HG03064 (cell line): Measurements from ENCODE around the gene CARMIL1.
"Not testable (repeated sequence)": the region's sequence is repeated elsewhere in the genome, so short reads cannot be mapped to it uniquely, and the experiment has no call there.

Source experiments
- ATAC-seq: cut with Tn5 transposase; IDR thresholded peaks from one replicate; pipeline ENCODE4 v1.9.1; 2021; ENCODE audit warnings: low read depth; ENCODE audit not compliant: unreplicated experiment

The CARMIL1 gene

DNA sequence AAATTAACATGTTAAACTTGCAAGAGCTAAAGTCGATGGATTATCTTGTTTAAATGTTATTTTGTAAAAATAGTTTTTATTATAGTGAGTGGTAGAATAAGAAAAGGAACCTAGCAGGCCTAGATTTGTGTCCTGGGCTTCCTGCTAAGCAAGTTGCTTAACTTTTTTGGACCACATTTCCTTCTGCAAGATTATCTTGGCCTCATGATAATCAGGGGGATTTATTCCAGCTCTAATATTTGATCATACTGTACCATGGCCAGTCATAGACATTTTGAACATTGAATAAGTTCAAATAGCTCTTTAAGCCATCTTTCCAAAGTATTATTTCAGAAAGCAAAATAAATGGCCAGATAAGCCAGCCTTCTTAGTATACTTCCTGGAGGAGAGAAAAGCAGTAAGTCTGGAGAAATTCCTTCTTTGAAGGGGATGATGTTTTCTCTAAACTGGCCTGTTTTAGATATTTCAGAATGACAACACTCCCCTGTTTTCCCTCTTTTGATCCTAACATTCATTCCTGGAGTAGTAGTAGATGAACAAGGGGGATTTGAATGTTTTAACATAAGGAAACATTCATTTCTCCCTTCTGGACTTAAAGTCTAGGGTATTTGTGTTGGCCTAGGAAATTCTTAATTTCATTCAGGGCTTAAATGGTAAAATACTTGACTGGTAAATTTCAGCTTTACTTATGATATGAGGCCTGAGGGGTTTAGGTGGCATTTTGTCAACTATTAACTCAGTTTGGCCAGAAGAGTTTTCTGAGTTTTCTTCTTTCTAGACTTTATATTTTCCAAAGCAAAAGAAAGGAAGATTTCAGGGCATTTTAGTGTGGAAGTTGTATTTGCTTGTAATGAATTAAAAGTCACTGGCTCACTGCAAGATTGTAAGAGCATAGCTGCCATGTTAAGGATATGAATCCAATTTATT lies 264.1 kb downstream of the CARMIL1 start:
- ATAC-seq, result no peak

DNA sequence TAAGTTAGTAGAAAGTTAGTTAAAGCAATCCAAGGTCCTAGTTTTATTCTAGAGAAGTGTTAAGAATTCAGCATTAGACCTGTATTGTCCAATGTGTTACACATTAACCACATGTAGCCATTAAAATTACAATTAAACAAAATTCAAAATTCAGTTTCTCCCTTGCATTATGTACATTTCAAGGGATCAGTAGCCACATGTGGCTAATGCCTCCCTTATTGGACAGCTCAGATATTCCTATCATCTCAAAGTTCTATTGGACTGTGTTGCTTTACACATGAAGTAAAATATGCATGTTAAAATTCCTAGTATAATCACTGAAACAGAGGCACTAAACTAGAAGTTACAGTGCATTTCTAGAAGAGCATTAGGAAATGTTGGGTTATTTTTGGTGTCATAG lies 265.7 kb downstream of the CARMIL1 start:
- no peak for ATAC-seq

DNA sequence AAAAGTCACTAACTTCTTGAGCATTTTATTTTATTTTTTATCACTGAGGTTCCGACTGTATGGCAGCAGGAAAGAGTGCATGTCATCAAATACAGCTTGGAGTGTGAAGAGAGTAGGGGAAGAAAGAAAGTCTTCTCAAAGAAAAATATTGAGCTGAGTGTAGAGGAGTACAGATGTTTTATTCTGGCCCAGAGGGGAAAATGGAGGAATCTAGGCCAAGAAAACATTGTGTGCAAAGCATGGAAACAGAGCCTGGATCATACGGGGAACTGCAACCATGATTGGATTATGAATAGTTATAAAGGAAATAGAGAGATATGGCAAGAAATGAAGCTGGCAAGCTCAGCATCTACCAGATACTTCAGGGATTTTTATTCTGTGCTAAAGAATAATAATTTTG lies 268.6 kb downstream of the CARMIL1 start:
- ATAC-seq, result no peak

DNA sequence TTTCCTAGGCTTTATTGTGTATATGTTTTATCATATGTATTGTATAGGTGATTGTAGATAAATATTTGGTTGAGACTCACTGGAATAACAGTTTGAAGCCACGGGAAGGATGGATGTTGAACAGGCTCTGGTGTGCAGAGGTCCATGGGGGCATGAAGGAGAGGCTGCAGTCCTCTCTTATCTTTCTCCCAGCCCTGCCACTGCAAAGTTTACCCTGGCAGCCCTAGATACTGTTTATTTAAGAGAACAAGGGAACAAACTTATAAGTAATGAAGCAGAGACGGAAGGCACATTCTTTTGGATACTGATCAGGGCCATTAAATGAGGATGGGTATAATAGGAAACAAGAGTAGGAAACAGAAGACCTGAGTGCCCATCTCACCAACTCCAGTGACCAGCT lies 269.3 kb downstream of the CARMIL1 start:
- no peak for ATAC-seq

DNA sequence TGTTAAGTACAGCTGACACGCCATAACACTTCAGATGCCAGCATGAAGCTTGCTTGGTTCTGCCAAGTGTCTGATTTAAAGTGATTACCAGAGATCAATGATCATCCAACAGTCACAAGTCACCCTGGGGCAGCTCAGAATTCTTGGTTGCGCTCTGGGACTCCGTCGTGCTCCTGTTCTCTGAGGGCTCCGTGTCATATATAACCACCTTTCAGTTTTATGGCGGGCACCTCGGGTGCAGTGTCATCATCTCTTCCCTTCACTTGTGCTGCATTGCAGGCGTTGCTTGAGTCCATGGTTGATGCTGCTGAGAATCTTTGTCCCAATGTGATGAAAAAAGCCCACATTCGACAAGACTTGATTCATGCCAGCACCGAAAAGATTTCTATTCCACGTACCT lies 271.5 kb downstream of the CARMIL1 start:
- ATAC-seq, result no peak

DNA sequence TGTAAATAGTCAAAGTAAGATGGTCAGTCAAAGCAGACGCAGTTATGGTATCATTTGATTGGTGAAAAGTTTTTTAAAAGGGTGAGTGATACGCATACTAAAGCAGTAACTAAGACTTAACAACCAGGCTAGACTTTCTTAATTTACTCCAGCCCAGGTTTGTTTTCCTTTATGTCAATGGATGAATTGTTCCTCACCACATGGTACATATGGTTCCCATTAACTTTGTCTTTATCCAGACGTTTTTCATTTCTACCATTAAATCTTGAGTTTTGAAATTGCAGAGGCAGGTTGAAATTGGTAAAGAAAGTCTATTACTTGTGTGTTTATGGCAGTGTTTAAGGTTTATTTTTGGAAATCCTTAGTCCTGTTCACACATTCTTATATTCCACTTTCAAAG lies 274.3 kb downstream of the CARMIL1 start:
- ATAC-seq, result no peak

DNA sequence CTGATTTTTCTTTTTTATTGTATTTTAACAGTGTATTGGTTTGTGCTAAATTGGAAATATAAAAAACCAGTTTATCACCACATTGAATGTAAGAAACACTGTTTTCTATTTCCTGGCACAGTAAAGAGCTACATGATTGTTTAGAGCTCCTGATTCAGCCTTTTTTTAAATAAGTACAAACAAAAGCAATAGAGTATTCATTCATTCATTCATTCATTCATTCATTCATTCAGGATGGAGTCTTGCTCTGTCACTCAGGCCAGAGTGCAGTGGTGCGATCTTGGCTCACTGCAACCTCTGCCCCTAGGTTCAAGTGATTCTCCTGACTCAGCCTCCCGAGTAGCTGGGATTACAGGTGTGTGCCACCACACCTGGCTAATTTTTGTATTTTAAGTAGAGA lies 276.0 kb downstream of the CARMIL1 start:
- no peak for ATAC-seq

DNA sequence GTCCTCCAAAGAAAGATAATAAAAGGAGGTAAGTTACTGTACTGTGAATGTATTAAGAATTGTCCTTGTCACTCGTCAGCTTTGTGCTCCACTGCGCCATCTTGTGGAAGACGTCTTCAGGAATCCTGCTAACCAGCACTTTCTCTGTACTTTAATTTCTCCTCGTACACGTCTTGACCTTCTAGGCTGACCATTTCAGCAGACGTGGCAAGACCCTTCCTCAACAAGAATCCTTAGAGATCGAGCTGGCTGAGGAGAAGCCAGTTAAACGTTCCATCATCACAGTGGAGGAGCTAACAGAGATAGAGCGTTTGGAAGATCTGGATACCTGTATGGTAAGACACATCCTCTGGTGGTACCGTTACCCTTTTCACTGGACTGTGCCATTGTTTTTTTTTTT lies 277.3 kb downstream of the CARMIL1 start:
- no peak for ATAC-seq

DNA sequence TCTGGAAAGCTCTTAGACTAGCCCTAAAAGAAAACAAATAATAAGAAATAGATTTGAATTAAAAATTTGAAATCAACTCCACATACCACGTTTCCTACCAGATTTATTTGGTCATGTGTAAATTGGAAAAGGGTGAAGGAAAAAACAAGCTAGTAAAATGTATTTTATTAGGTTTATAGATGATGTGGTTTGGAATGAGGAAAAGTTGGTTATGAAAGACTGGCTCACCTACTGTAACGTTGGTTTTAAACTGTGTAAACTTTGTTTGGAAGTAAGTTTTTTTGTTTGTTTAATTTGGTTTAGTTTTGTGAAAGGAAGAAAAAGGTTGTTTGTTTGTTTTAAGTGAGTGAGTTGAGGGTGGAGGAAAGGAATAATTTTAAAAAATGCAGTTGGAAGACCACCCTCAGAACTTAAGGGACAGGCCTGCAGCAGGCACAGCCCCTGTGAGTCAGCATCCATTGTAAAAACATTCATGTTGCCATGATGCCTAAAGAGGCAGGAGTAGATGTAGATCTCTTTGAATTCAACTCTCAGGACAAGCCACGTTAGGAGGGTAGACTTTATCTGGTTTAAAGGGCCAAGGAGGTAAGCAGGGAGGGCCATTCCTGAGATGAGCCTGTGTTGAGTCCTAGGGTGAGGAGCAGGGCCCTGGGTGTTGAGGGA lies 279.1 kb downstream of the CARMIL1 start:
- no peak for ATAC-seq

DNA sequence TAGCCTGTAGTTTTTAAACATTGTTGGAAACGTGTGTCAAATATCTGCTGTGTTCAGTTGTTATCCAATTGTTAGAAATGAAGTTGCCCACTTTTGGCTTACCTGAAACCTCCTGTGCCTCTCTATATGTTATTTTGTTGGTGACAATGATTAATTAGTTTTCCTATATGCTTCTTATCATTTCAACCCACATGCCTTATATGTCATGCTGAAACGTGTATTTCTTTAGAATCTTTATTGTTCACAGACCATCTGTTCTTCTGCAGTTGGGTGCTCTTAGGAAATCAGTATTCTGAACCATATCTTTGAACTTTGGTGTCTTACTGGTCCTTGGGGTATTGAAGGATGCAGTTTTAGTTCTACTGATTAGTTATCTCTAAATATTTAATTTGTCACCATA lies 281.7 kb downstream of the CARMIL1 start:
- no peak for ATAC-seq

DNA sequence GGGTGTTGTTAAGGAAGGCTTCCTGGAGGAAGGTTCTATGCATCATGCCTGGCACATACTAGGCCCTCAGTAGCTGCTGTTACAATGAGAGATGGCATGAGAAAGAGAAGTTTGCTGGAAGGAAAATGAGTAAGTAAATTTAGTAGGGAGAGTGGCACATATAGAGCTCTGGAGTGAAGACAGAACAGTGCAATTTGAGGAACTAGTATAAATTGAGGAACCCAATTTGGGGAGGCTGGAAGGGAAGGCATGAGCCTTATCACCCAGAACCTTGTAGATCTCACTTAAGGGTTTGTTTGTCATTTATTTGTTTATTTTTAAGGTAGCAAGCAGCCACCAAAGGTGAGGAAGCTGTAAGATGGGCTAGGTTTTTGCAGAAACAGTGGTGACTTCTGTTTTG lies 285.8 kb downstream of the CARMIL1 start:
- ATAC-seq, result no peak

DNA sequence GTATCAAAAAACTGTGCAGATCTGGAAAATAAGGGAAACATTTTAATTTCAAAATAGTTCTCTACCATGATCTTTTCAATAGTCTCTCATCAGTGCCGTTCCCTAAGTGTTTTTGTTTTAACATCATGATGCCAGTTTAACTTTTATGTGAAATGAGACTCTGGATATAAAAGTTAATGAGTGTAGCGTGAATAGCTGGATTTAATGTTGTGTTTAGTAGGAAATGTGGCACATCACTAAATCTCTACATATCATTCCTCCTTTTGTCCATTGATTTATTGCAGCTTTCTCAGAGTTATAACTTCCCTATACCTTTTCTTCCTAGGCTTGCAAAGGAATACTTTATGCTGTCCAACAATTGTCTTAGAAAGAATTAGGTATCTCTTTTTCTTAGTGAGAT lies 291.4 kb downstream of the CARMIL1 start:
- ATAC-seq, result no peak

DNA sequence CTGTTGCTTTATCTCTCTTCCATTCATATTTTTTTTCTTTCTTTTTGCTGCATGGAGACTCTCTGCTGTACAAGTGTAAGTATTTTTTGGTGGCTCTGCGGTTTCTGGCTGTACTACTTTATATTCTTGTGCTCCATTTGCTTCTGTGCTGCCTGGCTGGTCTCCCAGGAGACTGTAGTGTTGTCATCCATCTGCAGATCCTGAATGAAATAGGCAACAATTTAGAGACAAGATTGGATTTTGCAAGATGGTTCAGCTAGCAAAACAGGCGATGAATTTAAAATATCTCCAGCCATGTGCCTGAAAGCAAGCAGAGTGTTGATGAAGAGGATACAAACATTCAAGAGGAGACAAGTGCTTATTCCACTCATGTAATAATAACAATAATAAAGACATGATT lies 297.7 kb downstream of the CARMIL1 start:
- no peak for ATAC-seq

DNA sequence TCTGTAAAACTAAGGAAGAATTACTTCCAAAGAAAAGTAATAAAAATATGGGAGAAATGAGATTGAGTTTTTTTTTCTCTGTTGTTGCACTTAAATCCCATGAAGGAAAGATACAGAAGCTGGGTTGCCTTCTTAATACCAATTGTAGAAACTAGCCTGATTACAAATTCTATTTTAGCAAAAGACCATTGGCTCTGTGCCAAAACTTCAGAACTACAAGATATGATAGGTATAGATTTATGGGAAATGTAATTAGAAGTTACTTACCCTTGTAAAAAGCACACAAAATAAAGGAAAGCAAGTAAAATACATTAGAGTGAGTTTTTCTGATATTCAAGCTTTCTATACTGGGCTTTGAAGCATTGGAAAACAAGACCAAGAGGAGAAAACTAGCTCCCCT lies 299.4 kb downstream of the CARMIL1 start:
- no peak for ATAC-seq

DNA sequence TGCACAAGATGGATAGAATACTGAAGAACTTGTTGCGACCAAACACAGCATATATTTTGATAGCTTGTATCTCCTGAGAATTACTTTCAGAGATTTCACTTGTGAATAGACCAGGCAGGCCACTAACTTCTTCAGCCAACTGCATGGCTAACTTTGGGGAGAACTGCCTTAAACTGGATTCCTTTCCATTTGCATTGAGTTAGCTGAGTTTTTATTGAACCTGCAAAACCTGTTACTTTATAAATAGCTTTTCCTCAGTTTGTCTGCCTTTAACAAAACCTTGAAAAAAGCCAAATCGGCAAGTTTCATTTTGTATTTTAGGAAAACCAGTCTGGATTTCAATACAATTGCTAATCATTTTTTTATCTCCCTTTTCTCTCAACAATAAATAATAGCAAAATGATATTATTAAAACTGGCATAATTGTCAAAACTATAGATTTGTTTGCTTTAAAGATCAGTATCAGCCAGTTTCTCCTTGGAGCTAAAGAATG lies 300.3 kb downstream of the CARMIL1 start:
- no peak for ATAC-seq

DNA sequence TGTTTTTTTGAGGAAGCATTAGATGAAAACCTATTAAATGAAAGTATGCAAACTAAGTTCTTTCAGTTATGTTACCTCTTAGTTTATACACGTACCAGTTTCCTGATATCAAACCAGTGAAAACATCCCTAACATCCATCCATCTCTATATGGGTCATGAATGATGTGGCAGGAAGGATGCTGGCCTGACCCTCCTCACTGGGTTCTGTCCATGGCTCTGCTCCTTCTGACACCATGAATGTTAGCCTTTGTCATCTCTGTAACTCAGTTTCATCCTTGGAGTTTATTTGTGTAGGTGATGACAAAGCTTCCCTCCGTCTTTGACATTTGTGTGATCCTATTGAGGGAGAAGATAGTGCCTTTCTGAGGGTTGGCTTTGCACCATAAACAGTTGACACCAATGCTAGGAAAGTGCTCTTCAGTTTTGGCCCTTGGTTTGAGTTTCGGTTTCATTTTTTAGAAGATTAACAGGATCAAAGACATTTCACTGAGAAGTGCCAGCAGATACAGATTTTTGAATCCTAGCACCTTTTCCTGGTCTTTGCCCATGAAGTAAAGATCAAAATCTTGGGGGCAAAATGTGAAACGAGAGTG lies 300.8 kb downstream of the CARMIL1 start:
- ATAC-seq, result no peak

DNA sequence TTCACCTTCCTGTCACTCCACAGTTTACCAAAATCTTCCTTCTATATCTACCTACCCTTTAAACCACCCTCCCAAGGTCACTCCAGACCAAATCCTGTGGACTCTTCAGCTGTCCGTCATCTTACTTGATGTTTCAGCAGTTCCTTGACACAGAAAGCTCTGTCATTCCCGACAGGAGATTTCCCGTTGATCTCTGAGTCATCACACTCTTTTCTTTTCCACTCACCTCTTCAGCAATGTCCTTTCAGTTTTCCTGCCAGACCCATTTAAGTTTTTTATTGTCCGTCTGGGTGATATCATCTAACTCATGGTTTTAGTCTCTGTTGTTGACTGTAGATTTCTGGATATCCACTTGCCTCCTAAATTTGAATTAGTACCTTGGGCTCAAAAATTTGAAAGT lies 302.9 kb downstream of the CARMIL1 start:
- ATAC-seq, result no peak

DNA sequence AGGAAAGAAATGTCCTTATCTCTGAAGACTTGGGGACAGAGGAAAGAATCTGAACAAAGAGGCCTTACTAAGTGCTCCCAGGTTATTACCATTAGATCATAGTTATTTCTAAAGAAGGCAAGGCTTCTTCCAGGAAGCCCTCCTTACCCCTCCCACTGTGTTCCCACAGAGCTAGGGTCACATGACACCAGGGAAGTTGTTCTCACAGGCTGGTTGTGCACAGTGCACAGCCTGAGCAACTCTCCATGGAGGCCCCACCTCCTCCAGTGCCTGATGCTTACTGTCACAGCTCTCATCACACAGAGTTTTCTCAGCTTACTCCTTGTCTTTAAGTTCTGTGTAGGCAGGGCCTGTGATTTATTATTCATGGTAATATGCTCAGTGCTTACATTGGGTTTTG lies 303.9 kb downstream of the CARMIL1 start:
- ATAC-seq, result no peak

DNA sequence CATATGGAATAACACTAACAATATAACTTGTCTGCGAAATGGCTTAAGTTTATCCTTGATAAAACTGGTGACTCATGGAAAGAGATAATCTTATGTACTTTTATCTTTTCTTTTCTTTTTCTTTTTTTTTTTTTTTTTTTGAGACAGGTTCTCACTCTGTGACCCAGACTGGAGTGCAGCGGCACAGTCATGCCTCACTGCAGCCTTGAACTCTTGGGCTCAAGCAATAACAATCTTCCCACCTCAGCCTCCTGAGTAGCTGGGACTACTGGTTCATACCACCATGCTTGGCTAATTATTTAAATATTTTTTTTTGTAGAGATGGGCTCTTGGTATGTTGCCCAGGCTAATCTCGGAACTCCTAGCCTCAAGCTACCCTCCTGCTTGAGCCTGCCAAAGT lies 304.7 kb downstream of the CARMIL1 start:
- ATAC-seq, result no peak

DNA sequence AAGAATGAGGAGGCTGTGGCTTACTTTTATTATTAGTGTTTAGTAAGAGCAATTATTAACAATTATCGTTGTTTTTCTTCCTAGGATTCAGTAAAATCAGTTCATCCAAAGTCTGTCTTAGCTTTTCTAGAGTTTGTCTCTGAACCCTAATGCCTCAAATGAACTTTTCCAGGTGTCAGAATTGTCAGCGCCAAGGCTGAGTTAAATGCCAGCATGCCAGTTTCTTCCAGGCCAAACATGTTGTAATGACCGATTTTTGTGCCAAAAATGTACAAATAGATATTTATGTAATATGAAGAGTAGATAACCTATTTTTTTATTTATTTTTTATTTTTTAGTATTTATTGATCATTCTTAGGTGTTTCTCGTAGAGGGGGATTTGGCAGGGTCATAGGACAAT lies 306.1 kb downstream of the CARMIL1 start:
- no peak for ATAC-seq

DNA sequence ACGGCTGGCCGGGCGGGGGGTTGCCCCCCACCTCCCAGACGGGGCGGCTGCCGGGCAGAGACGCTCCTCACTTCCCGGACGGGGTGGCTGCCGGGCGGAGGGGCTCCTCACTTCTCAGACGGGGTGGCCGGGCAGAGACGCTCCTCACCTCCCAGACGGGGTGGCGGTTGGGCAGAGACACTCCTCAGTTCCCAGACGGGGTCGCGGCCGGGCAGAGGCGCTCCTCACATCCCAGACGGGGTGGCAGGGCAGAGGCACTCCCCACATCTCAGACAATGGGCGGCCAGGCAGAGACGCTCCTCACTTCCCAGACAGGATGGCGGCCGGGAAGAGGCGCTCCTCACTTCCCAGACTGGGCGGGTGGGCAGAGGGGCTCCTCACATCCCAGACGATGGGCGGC lies 306.9 kb downstream of the CARMIL1 start:
- ATAC-seq, result not testable (repeated sequence)

DNA sequence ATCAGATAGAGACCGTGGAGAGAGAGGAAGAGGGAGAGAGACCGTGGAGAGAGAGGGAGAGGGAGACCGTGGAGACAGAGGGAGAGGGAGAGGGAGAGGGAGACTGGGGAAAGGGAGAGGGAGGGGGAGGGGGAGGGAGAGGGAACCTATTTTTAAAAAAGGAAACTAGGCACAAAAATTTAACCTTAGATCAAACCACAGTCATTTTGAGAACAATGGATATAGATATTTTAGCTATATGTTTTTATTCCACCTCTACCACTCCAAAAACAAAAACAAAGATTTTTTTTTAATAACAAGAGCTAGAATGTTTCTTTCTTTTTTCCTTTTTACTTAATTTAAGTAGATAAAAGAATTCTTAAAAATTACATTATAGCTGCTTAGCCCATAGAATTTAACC lies 307.8 kb downstream of the CARMIL1 start:
- no peak for ATAC-seq
